H1 (cell line): ENCODE data around the gene MEFV. TPM values are rescaled to one million over a fixed set of nuclear protein-coding genes. Genes with fewer than 3 reads are reported as not detected.
A peak's percentile ranks its signal among the peaks of the same experiment; 100 is the strongest.

Experiments
- CTCF ChIA-PET: fragments of 300-600 bp; sonication (Branson Sonifier 250); formaldehyde crosslinking; loops from one replicate; lab custom pipeline; 2021; ENCODE audit not compliant: partially characterized antibody; lab: Charles Lee
- POLR2A ChIA-PET: fragments of 300-600 bp; sonication (Branson Sonifier 250); formaldehyde crosslinking; loops from one replicate; lab custom pipeline; 2021; ENCODE audit warnings: inconsistent platforms; ENCODE audit not compliant: partially characterized antibody; lab: Charles Lee
- DNase-seq, 2 experiments: peaks; one replicate each; pipeline versions ENCODE4 v3.0.0 to v3.0.0-alpha.2; 2010 to 2022; ENCODE audit warnings: low spot score in 2 of 2, low read depth in 1 of 2, mixed read lengths in 1 of 2
- FAIRE-seq: peaks from 2 replicates; lab custom pipeline; 2011; peaks lifted over from hg19 to GRCh38; lab: Jason Lieb, UNC
- H2AFZ ChIP-seq: 2 replicates; pipeline ENCODE4 v1.8.1; 2012; ENCODE audit warnings: low read length, inconsistent platforms
- H2AK5ac ChIP-seq: 2 replicates; pipeline ENCODE4 v1.6.1; 2013; ENCODE audit warnings: low read depth, low read length
- H2BK120ac ChIP-seq: replicated peaks from 2 replicates; pipeline ENCODE3; 2013; ENCODE audit warnings: low read depth, low read length, inconsistent platforms
- H2BK12ac ChIP-seq: 2 replicates; pipeline ENCODE4 v1.6.1; 2013; ENCODE audit warnings: low read depth, low read length
- H2BK15ac ChIP-seq: 2 replicates; pipeline ENCODE4 v1.6.1; 2013; ENCODE audit warnings: low read length
- H2BK20ac ChIP-seq: 2 replicates; pipeline ENCODE4 v1.6.1; 2013; ENCODE audit warnings: low read length
- H2BK5ac ChIP-seq: 2 replicates; pipeline ENCODE4 v1.6.1; 2013; ENCODE audit warnings: low read depth, low read length
- H3K14ac ChIP-seq: 2 replicates; pipeline ENCODE4 v1.6.1; 2013; ENCODE audit warnings: inconsistent platforms; ENCODE audit not compliant: insufficient read length
- H3K18ac ChIP-seq: 2 replicates; pipeline ENCODE4 v1.6.1; 2013; ENCODE audit warnings: low read length; ENCODE audit errors: extremely low read depth
- H3K23ac ChIP-seq: 2 replicates; pipeline ENCODE4 v1.6.1; 2013; ENCODE audit warnings: inconsistent platforms; ENCODE audit not compliant: insufficient read length
- H3K23me2 ChIP-seq: 2 replicates; pipeline ENCODE4 v1.6.1; 2013; ENCODE audit warnings: low read depth, low read length
- H3K27ac ChIP-seq: 2 replicates; pipeline ENCODE4 v1.6.1; 2011; ENCODE audit warnings: low read depth, low read length, inconsistent platforms
- H3K27me3 ChIP-seq, 4 experiments: replicated peaks in 1 of 4; 1 replicate in 1 of 4; 2 replicates in 3 of 4; pipeline versions ENCODE4 v1.6.1 to v1.8.1; 2011 to 2013; ENCODE audit warnings: low read length in 3 of 4, mild to moderate bottlenecking in 3 of 4, inconsistent platforms in 2 of 4, mixed read lengths in 2 of 4, moderate library complexity in 1 of 4; ENCODE audit not compliant: control insufficient read depth in 3 of 4, insufficient read depth in 3 of 4; ENCODE audit errors: extremely low read depth in 1 of 4
- H3K36me3 ChIP-seq, 4 experiments: 2 replicates each; pipeline versions ENCODE4 v1.6.1 to v1.8.1; 2011 to 2013; ENCODE audit warnings: mild to moderate bottlenecking in 4 of 4, low read length in 3 of 4, moderate library complexity in 2 of 4, control low read depth in 1 of 4, inconsistent platforms in 1 of 4; ENCODE audit not compliant: insufficient read depth in 4 of 4, control insufficient read depth in 2 of 4
- H3K4ac ChIP-seq: replicated peaks from 2 replicates; pipeline ENCODE3; 2013; ENCODE audit warnings: low read length, low read depth, mixed read lengths, inconsistent platforms; ENCODE audit not compliant: insufficient read length
- H3K4me1 ChIP-seq, 4 experiments: replicated peaks in 1 of 4; 1 replicate in 1 of 4; 2 replicates in 3 of 4; pipeline versions ENCODE4 v1.6.1 to v1.8.1; 2011 to 2013; ENCODE audit warnings: low read length in 3 of 4, inconsistent platforms in 2 of 4, mixed read lengths in 1 of 4; ENCODE audit not compliant: insufficient read depth in 4 of 4, control insufficient read depth in 3 of 4
- H3K4me2 ChIP-seq, 2 experiments: 2 replicates each; pipeline versions ENCODE4 v1.6.1 to v1.8.1; 2011 to 2013; ENCODE audit warnings: low read depth in 2 of 2, low read length in 2 of 2, control low read depth in 1 of 2, inconsistent platforms in 1 of 2, mild to moderate bottlenecking in 1 of 2; ENCODE audit not compliant: insufficient read depth in 1 of 2
- H3K4me3 ChIP-seq, 4 experiments: fragments of 200-600, 300-600 bp in 1 of 4; sonication (generic), shearing (Covaris generic), sonication (Bioruptor Twin) in 1 of 4; 2 replicates each; pipeline versions ENCODE4 v1.5.1 to v1.8.1; 2011 to 2016; ENCODE audit warnings: low read length in 4 of 4, low read depth in 3 of 4, control low read depth in 2 of 4, inconsistent platforms in 2 of 4, mild to moderate bottlenecking in 2 of 4, mixed read lengths in 1 of 4, moderate library complexity in 1 of 4; ENCODE audit not compliant: insufficient read depth in 2 of 4; ENCODE audit errors: extremely low read depth in 1 of 4
- H3K56ac ChIP-seq: replicated peaks from 2 replicates; pipeline ENCODE3; 2013; ENCODE audit warnings: low read depth, mild to moderate bottlenecking, mixed read lengths, low read length, inconsistent platforms; ENCODE audit not compliant: insufficient read length
- H3K79me1 ChIP-seq: 2 replicates; pipeline ENCODE4 v1.6.1; 2013; ENCODE audit warnings: low read depth, low read length, control low read depth
- H3K79me2 ChIP-seq, 2 experiments: 2 replicates each; pipeline versions ENCODE4 v1.6.1 to v1.8.1; 2012 to 2013; ENCODE audit warnings: low read length in 2 of 2, mild to moderate bottlenecking in 2 of 2, inconsistent platforms in 1 of 2; ENCODE audit not compliant: insufficient read depth in 2 of 2, control insufficient read depth in 1 of 2
- H3K9ac ChIP-seq, 4 experiments: replicated peaks in 1 of 4; 1 replicate in 1 of 4; 2 replicates in 3 of 4; pipeline versions ENCODE4 v1.6.1 to v1.8.1; 2011 to 2013; ENCODE audit warnings: low read depth in 3 of 4, low read length in 3 of 4, control low read depth in 2 of 4, mild to moderate bottlenecking in 2 of 4, moderate library complexity in 2 of 4, inconsistent platforms in 1 of 4; ENCODE audit errors: extremely low read depth in 1 of 4
- H3K9me3 ChIP-seq, 2 experiments: 2 replicates each; pipeline versions ENCODE4 v1.6.1 to v1.8.1; 2012 to 2013; ENCODE audit warnings: mild to moderate bottlenecking in 2 of 2, moderate library complexity in 2 of 2, control low read depth in 1 of 2, inconsistent platforms in 1 of 2, low read depth in 1 of 2, low read length in 1 of 2, mixed read lengths in 1 of 2; ENCODE audit not compliant: insufficient read depth in 2 of 2
- H4K20me1 ChIP-seq, 2 experiments: replicated peaks in 1 of 2; 2 replicates each; pipeline versions ENCODE3 to v1.8.1; 2011 to 2013; ENCODE audit warnings: inconsistent platforms in 2 of 2, low read length in 2 of 2, mild to moderate bottlenecking in 1 of 2; ENCODE audit not compliant: insufficient read depth in 2 of 2, control insufficient read depth in 1 of 2
- H4K5ac ChIP-seq: 2 replicates; pipeline ENCODE4 v1.6.1; 2013; ENCODE audit warnings: low read length, low read depth, mixed read lengths, inconsistent platforms; ENCODE audit not compliant: insufficient read length
- H4K8ac ChIP-seq: 2 replicates; pipeline ENCODE4 v1.8.0; 2013; ENCODE audit warnings: mild to moderate bottlenecking, moderate library complexity, low read length, inconsistent platforms; ENCODE audit not compliant: insufficient read depth; ENCODE audit errors: extremely low read depth
- H4K91ac ChIP-seq: replicated peaks from 2 replicates; pipeline ENCODE3; 2013; ENCODE audit warnings: low read length, mixed read lengths, inconsistent platforms; ENCODE audit not compliant: insufficient read length
- WGBS, 2 experiments: shearing (Covaris generic) in 1 of 2; methylation state at CpG; one replicate each; pipeline versions ENCODE4 v1.1.6 to v1.1.7; 2013 to 2015; ENCODE audit warnings: low lambda C conversion rate in 2 of 2, mixed read lengths in 2 of 2, inconsistent platforms in 1 of 2, low coverage in 1 of 2, missing lambda C conversion rate in 1 of 2; ENCODE audit not compliant: insufficient replicate concordance in 2 of 2, insufficient coverage in 1 of 2, insufficient read length in 1 of 2; ENCODE audit errors: extremely low coverage in 1 of 2, missing lambda C conversion rate in 1 of 2; 5-methylcytosine and 5-hydroxymethylcytosine counted together
- polyA plus RNA-seq, 7 experiments: library from polyadenylated mRNA; depleted of rRNA in 3 of 7; stranded (reverse) in 5 of 7; unstranded in 2 of 7; fragments of >200 nt in 5 of 7; fragments of 200-250 nt in 2 of 7; gene quantifications; 1 replicate in 5 of 7; 2 replicates in 1 of 7; 4 replicates in 1 of 7; pipeline versions ENCODE4 v1.2.1 to v1.2.3, GENCODE V29; 2011 to 2013; ENCODE audit warnings: missing spikeins in 2 of 7, mixed read lengths in 2 of 7
- total RNA-seq: library from RNA; stranded (reverse); fragmentation: NEBNext Ultra II Directional; extraction: Animal tissue kit (Norgen Biotek cat#: 25700); gene quantifications from 2 replicates; pipeline ENCODE4 v1.2.1, GENCODE V29; 2021

MEFV gene
- total and polyA plus RNA-seq, 2 of the 8 experiments (the other 6 are each of a cell fraction or from before 2014, with no cell fraction given) = 0.03 TPM; not detected in 1

GRCh38 chr16:3306078-3306477, 49.6 kb upstream of the MEFV start:
- 85% methylated on average over 11 of the region's 11 CpGs; no CpG with 5 or more reads in 1 of the 2 experiments for WGBS, 2 experiments
- peaks cover 10% of the 10 kb centered on the region; the same call in 1 of the 2 replicates for H3K23me2 ChIP-seq
- peaks cover 8 to 43% (median 28%) of the 10 kb centered on the region in 4 experiments; a peak in 7 of 8 replicates for H3K36me3 ChIP-seq
- no peak for FAIRE-seq
- no peak overlapping the region for H2BK12ac ChIP-seq
- peak overlapping the region; percentile 99; the same call in 1 of the 2 replicates for H4K8ac ChIP-seq
- no peaks in the 10 kb centered on the region for H4K20me1 ChIP-seq
- H3K79me2 ChIP-seq = no peaks in the 10 kb centered on the region
- no peak overlapping the region for H3K56ac ChIP-seq
- peaks cover 52 to 56% of the 10 kb centered on the region in 2 experiments for H3K9me3 ChIP-seq
- CTCF ChIA-PET = interaction anchor here (0.8 to 1.3 kb wide), 2 partner anchors 39 to 47 kb away, joined by 3 to 4 read pairs; no protein-coding TSS in a partner anchor
- no peak overlapping the region for H2BK5ac ChIP-seq
- peak overlapping the region; percentile 62 to 69 for H3K4me2 ChIP-seq
- no peak overlapping the region; the same call in 1 of the 2 replicates for H3K27ac ChIP-seq
- no peak overlapping the region for H2BK20ac ChIP-seq
- no peak overlapping the region for H4K5ac ChIP-seq
- H3K4me3 ChIP-seq = peak overlapping the region; percentile 64 to 83 (median 72)
- H2AFZ ChIP-seq = no peak overlapping the region
- no peaks in the 10 kb centered on the region; a peak in 2 of 7 replicates for H3K27me3 ChIP-seq
- H3K4me1 ChIP-seq = peaks cover 2 to 5% (median 3%) of the 10 kb centered on the region in 4 experiments; a peak in 5 of 7 replicates
- no peak overlapping the region for H2BK120ac ChIP-seq
- no peak overlapping the region for H3K14ac ChIP-seq
- no peak for DNase-seq
- H2BK15ac ChIP-seq = no peak overlapping the region
- H2AK5ac ChIP-seq = no peak overlapping the region
- H3K18ac ChIP-seq = no peak overlapping the region
- H3K23ac ChIP-seq = no peak overlapping the region
- POLR2A ChIA-PET = interaction anchor here (0.8 to 4.3 kb wide), 8 partner anchors 9 to 200 kb away, joined by 3 to 64 read pairs (median 3); partner anchors contain the start of gene ZNF263
- no peak overlapping the region for H4K91ac ChIP-seq
- H3K4ac ChIP-seq = no peak overlapping the region
- peak overlapping the region in 2 of 4 experiments; percentile 75; a peak in 2 of 7 replicates for H3K9ac ChIP-seq
- no peaks in the 10 kb centered on the region; the same call in 1 of the 2 replicates for H3K79me1 ChIP-seq
